DMS79 treated with DMSO at 0.1 percent for 48 hours (cell line): Measurements from ENCODE around the gene FOXK1.
"Not testable (repeated sequence)": the region's sequence is repeated elsewhere in the genome, so short reads cannot be mapped to it uniquely, and the experiment has no call there.

Source experiments
- DNase-seq: peaks from one replicate; lab custom pipeline; 2025; lab: John Stamatoyannopoulos, UW

Gene FOXK1

GRCh38 chr7:4667776-4668509 is 14.2 kb upstream of the FOXK1 start:
- DNase-seq, result no peak

- DNase-seq, result no peak
Measured at GRCh38 chr7:4668510-4668847, 13.6 kb upstream of the FOXK1 start.

GRCh38 chr7:4670791-4671190 is 11.3 kb upstream of the FOXK1 start:
- DNase-seq, result no peak

GRCh38 chr7:4675771-4676367 is 6.2 kb upstream of the FOXK1 start:
- no peak for DNase-seq

- not testable (repeated sequence) for DNase-seq
Measured at GRCh38 chr7:4677518-4677917, 4.6 kb upstream of the FOXK1 start.

GRCh38 chr7:4681218-4681851 is 760 bp upstream of the FOXK1 start:
- DNase-seq, result no peak

- no peak for DNase-seq
Measured at GRCh38 chr7:4682621-4683042, 537 bp downstream of the FOXK1 start.

GRCh38 chr7:4683043-4683883 is 1.2 kb downstream of the FOXK1 start:
- no peak for DNase-seq

- DNase-seq, result peak; percentile 11
Measured at GRCh38 chr7:4683884-4684565, 1.9 kb downstream of the FOXK1 start.

- no peak for DNase-seq
Measured at GRCh38 chr7:4684846-4685245, 2.8 kb downstream of the FOXK1 start.

- not testable (repeated sequence) for DNase-seq
Measured at GRCh38 chr7:4685676-4686075, 3.6 kb downstream of the FOXK1 start.

- DNase-seq, result no peak
Measured at GRCh38 chr7:4687956-4688355, 5.9 kb downstream of the FOXK1 start.

- DNase-seq, result peak; percentile 51
Measured at GRCh38 chr7:4689151-4689550, 7.1 kb downstream of the FOXK1 start.

GRCh38 chr7:4689668-4690067 is 7.6 kb downstream of the FOXK1 start:
- DNase-seq, result peak; percentile 4

GRCh38 chr7:4690953-4691856 is 9.1 kb downstream of the FOXK1 start:
- no peak for DNase-seq

GRCh38 chr7:4692055-4692454 is 10.0 kb downstream of the FOXK1 start:
- no peak for DNase-seq

- not testable (repeated sequence) for DNase-seq
Measured at GRCh38 chr7:4692622-4693021, 10.5 kb downstream of the FOXK1 start.

GRCh38 chr7:4693152-4693551 is 11.1 kb downstream of the FOXK1 start:
- no peak for DNase-seq

- DNase-seq, result no peak
Measured at GRCh38 chr7:4693749-4694148, 11.7 kb downstream of the FOXK1 start.

GRCh38 chr7:4694305-4694704 is 12.2 kb downstream of the FOXK1 start:
- no peak for DNase-seq
